Sciatic nerve (tissue), 2 donors: Measurements from ENCODE around the gene RMC1. TPM values are rescaled to one million over a fixed set of nuclear protein-coding genes. Genes with fewer than 3 reads are reported as not detected.

ENCODE experiments used
- ATAC-seq: fragments of 200-7000 bp; cut with Tn5 transposase; one replicate; pipeline ENCODE4 v1.9.1; 2020; ENCODE audit warnings: mild to moderate bottlenecking, moderate library complexity
- DNase-seq: peaks from one replicate; pipeline ENCODE4 v3.0.0-alpha.2; 2020; ENCODE audit warnings: low spot score
- intact Hi-C: fragments of 100-400 bp; cut with DNase I; formaldehyde crosslinking; loops from one replicate; pipeline ENCODE4 v1.14.2; 2022
- total RNA-seq: library from RNA; stranded (reverse); fragmentation: NEBNext Ultra II Directional; extraction: Animal tissue kit (Norgen Biotek cat#: 25700); gene quantifications from one replicate; pipeline ENCODE4 v1.2.1, GENCODE V29; 2021
- donor health status: DM: no; HTN: no; CAD: no.
- donor health status: DM: no; HTN: no; CAD: no.

RMC1 gene
- total RNA-seq, 1 donor from 2014 or later, result 26.2 TPM

DNA sequence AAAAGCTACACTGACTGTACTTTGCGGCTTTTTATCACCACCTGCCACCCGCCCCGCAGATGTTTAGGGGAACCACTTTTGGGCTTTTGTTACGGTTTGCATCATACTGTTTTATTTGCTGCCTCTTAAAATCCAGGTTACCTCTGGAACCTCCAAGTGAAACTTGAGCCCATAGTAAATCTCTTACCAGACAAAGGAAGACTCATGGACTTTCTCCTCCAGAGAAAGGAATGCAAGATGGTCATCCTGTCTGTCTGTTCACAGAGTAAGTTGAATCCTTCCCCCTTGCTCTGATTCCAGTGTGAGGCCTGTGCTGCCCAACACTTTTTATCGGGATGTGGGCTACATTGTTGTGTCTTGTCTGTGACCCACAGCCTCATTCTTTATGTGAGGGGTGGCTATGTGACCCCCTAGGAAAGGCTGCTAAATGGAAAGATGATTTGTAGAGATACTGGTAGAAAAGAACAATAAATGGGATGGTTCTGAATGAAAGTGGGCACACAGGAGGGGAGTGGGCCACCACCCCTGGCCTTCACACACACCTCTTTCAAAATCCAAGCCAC, 23.3 kb downstream of the RMC1 start:
- ATAC-seq (no peak), DNase-seq (no peak)
- intact Hi-C loops, result no loop called here

DNA sequence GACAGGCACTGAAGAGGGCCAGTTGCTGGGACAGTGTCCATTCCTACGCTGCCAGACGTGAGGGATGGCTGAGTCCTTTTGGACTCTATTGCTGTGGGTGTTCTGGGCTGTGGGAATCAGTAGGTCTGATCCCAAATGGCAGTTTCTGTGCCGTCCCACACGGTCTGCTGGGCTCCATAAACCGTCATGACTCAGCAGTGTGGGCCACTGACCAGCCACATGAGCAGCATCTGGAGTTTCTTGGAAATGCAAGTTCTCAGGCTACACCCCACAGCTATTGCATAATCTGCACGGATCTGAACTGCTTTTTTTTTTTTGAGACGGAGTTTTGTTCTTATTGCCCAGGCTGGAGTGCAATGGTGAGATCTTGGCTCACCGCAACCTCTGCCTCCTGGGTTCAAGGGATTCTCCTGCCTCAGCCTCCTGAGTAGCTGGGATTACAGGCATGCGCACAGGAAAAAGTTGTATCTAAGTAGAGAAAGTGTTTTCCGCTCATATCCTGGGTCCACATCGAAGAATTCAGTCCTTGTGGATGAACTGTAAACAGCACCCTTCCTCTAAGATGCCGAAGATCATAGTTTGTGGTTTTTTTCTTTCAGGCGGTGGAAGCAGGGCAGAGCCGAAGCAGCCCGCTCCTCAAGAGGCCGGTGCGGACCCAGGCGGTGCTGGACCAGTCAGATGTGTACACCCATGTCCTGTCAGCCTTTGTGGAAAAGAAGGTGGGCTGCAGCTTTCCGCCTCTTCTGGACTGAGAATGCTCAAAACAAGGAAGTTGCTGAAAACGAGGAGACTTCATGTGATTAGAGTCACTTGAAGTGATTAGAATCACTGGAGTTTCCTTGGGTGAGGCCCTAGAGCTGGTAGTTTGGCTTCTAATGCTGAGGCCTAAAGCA, 25.5 kb downstream of the RMC1 start:
- intact Hi-C loops, result no loop called here
- no peak for DNase-seq
- peak; percentile 90 for ATAC-seq

DNA sequence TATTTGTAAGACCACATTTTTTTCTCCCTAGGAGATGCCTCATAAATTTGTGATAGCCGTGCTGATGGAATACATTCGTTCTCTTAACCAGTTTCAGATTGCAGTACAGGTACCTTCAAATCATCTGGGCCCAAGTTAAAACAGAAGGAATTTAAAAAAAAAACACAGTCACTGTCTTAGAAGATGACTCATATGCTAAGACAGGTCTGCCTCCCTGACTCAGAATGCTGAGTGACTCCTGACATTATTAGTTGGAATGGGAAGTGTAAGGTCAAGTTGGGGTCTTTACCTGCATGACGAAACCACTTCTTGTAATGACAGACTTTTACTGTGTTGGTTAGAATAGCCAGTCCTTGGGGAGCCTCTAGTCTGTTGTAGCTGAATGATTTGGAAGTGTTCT, 26.3 kb downstream of the RMC1 start:
- DNase-seq (no peak), ATAC-seq (no peak)
- intact Hi-C loops, result no loop called here

DNA sequence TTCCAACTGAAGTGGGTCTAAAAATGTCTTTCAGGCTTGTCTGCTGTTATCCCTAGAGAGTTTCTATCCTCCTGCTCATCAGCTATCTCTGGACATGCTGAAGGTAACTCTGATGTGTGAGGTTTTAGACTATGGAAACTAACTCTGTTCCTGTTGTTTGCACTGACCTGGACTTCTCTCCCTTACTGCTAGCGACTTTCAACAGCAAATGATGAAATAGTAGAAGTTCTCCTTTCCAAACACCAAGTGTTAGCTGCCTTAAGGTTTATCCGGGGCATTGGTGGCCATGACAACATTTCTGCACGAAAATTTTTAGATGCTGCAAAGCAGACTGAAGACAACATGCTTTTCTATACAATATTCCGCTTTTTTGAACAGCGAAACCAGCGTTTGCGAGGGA, 26.9 kb downstream of the RMC1 start:
- DNase-seq (no peak), ATAC-seq (no peak)

GRCh38 chr18:23531912-23532311, 28.6 kb downstream of the RMC1 start:
- intact Hi-C loops, result no loop called here

More for the DNA sequence above, 26.9 kb downstream of the RMC1 start:
- intact Hi-C loops, result no loop called here

GRCh38 chr18:23532848-23533247, 29.5 kb downstream of the RMC1 start:
- intact Hi-C loops, result no loop called here
- DNase-seq (no peak), ATAC-seq (no peak)

More at GRCh38 chr18:23531912-23532311, 28.6 kb downstream of the RMC1 start:
- no peak for ATAC-seq
- DNase-seq, result no peak

- ATAC-seq (no peak), DNase-seq (no peak)
- intact Hi-C loops, result no loop called here
Observed at GRCh38 chr18:23534276-23534675, 31.0 kb downstream of the RMC1 start.

- no peak for ATAC-seq
- no peak for DNase-seq
- intact Hi-C loops, result no loop called here
Observed at GRCh38 chr18:23536204-23536603, 32.9 kb downstream of the RMC1 start.

DNA sequence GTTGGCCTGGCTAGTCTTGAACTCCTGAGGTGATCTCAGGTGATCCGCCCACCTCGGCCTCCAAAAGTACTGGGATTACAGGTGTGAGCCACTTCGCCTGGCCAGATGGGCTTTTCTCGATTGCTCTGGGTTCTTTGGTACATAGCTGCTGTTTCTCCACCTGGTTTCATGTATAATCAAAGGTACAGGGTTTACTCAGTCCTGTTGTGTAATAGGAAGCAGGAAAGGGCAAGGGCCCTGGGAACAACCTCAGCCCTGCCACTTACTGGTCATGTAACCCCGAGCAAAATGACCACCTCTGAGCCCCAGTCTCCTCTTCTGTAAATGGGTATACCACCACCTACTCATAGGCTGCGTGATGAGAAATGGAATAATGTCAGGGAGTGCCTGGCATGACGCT, 34.0 kb downstream of the RMC1 start:
- ATAC-seq, result no peak
- intact Hi-C loops, result no loop called here

DNA sequence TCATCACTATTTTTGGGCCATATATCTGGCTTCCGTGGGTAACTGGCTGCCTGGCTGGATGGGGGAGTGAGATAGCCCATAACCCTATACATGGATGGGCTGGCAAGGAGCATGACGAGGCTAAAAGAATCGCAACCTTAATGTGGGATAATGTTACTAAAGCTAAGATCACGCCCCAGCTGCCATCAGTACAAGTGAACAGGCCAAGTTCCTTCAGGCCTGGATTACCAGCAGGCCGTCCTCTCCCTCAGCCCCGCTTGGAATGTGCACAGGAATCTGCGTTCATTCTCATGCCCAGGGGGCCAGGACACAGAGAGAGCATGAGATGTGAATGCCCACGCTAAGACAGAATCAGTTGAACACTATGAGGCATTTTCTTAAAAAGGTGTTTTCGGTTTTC, 34.7 kb downstream of the RMC1 start:
- no peak for ATAC-seq
- intact Hi-C loops, result no loop called here
- DNase-seq, result no peak

More for the DNA sequence above, 34.0 kb downstream of the RMC1 start:
- no peak for DNase-seq

- ATAC-seq (no peak), DNase-seq (no peak)
- intact Hi-C loops, result no loop called here
Observed at GRCh38 chr18:23538870-23539269, 35.6 kb downstream of the RMC1 start.

GRCh38 chr18:23539296-23539695, 36.0 kb downstream of the RMC1 start:
- intact Hi-C loops, result no loop called here
- ATAC-seq (no peak), DNase-seq (no peak)

DNA sequence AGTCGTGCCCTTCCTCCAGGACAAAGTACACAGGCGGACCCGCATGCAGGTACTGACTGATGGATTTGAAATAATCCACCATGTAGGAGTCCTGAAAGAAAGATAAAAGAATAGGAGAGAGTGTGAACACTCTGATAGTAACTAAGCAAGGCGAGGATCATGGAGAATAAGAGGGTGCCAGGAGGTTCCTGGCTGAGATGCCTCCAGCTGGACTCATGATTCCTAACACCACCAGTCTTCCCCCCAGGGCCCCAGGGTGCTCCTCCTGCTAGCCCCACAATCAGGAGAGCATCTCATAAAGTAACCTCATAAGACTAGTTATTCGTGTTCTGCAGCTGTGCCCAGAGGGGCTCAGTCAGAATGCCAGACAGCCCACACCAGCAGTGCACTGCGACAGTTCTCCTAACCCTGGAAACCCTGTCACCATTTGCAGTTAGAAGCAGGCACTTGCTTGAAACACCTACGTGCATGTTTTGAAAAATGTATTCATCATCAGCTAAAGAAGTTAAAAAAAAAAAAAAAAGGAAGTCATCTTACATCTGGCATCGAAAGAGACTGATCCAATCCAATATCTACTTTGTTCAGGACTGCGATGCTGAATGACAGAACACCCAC, 36.7 kb downstream of the RMC1 start:
- ATAC-seq, result no peak

DNA sequence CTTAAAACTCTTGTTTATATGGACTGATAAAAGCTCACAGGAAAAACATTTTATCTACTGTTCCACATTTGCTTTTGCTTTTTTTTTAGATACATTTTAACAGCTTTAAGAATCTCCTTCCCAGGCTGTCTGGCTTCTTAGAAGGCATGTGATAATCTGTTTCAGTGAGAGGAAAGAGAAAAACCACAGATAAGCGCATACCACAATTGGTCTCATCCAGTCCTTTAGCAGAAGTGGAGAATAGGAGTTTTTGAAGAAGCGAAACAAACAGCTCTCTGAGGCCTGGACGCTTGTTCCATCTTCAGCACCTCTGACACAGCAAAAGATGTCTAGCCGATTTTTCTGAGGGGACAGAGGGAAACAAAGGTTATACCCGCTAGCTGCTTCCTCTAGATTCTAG, 37.6 kb downstream of the RMC1 start:
- ATAC-seq (peak; percentile 65), DNase-seq (no peak)
- intact Hi-C loops, result no loop called here

More for the DNA sequence above, 36.7 kb downstream of the RMC1 start:
- no peak for DNase-seq
- intact Hi-C loops, result no loop called here

DNA sequence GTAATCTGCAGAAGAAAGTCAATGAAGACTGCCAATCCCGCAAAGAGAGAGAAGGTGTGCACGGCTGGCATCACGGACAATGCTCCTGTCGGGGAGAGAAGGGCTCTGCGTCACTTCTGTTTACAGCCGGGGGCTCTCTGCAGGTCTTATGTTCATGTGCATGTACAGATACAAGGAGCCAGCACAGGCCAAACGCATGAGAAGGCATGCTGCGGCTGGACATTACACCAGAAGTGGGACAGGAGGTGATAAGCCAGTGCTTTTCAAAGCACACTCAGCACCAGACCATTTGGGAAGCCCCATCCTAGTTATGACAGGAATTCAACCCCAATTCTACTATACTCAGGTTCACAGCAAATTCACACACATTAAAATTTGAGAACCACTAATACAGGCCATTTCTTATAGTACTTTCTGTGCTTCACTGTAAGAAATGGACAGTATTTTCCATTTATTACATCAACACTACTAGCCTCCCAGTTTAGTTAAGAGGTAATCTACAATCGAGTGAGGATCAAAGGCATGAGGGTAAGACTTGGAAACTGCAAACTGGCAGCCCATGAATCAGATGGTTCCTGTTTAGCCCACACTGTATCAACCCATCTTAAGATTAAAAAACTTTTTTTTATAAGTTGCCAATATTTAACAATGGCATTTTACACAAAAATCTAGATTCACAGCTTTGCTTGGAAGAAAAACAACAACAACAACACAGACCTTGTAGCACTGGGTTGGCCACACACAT, 38.2 kb downstream of the RMC1 start:
- intact Hi-C loops, result no loop called here
- DNase-seq (no peak), ATAC-seq (no peak)

DNA sequence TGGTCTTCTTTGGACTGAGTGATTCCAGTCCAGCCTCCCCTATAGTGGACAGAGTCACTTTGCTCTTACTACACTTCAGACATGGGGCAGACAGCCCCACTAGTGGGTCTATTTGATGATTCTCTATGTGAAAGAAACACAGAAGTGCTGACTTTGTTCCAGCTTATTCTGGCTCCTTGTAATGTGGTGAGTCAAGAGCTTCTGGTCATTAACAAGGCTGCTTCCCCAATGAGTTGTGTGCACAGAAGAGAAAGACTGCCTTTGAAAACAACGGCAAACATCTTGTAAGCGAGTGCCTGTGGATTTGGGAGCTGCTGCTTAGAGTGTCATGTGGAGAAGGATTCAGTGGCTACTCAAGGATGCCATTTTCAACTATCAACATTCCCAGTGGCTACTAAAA, 39.1 kb downstream of the RMC1 start:
- DNase-seq (no peak), ATAC-seq (no peak)
- intact Hi-C loops, result no loop called here

DNA sequence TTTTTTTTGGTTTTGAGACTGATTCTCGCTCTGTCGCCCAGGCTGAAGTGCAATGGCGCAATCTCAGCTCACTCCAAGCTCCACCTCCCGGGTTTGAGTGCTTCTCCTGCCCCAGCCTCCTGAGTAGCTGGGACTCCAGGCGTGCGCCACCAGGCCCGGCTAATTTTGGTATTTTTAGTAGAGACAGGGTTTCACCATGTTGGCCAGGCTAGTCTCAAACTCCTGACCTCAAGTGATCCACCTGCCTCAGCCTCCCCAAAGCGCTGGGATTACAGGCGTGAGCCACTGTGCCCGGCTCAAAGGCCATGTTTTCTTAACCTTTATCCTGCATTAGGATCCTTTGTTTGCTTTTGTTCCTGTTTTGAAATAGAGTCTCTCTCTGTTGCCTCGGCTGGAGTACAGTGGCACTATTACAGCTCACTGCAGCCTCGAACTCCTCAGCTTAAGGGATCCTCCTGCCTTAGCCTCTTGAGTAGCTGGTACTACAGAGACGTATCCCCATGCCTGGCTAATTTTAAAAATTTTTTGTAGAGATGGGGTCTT, 42.0 kb downstream of the RMC1 start:
- no peak for ATAC-seq
- DNase-seq, result no peak
- intact Hi-C loops, result no loop called here

GRCh38 chr18:23547306-23547705, 44.0 kb downstream of the RMC1 start:
- intact Hi-C loops, result no loop called here

DNA sequence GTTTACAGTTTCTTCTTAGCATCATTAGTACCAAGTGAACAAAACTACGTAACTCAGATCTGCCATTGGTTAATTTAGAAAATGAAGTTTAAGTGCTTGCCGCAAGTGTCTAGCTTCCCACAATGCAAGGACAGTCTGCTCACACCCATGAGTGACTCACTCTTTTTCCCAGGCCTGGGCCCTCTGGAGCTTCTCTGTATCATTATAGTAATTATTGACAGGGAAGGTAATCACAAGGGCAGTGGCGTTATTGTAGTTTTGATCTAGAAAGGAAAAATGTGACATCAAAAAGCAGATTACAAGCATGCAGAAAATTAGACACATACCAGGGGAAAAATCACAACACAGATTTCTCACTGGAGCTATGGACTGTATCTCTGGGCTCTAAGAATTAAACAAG, 44.5 kb downstream of the RMC1 start:
- intact Hi-C loops, result no loop called here
- DNase-seq (no peak), ATAC-seq (no peak)

More at GRCh38 chr18:23547306-23547705, 44.0 kb downstream of the RMC1 start:
- ATAC-seq, result no peak
- DNase-seq, result no peak
